ENCODE results near the gene FXYD6. TPM values are rescaled to one million over a fixed set of nuclear protein-coding genes. Genes with fewer than 3 reads are reported as not detected.

FXYD6 gene
- total RNA-seq, 3 donors from 2014 or later, result 10.2 to 246 (median 15.9) TPM

GRCh38 chr11:117901601-117902000 lies 25.1 kb upstream of the FXYD6 start:
- TF ChIP-seq, protein P1, sequence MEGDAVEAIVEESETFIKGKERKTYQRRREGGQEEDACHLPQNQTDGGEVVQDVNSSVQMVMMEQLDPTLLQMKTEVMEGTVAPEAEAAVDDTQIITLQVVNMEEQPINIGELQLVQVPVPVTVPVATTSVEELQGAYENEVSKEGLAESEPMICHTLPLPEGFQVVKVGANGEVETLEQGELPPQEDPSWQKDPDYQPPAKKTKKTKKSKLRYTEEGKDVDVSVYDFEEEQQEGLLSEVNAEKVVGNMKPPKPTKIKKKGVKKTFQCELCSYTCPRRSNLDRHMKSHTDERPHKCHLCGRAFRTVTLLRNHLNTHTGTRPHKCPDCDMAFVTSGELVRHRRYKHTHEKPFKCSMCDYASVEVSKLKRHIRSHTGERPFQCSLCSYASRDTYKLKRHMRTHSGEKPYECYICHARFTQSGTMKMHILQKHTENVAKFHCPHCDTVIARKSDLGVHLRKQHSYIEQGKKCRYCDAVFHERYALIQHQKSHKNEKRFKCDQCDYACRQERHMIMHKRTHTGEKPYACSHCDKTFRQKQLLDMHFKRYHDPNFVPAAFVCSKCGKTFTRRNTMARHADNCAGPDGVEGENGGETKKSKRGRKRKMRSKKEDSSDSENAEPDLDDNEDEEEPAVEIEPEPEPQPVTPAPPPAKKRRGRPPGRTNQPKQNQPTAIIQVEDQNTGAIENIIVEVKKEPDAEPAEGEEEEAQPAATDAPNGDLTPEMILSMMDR (IDR thresholded peaks at IDR 0.05), result no peak
- Histone ChIP-seq H3K36me3 (ENCODE audit: low read depth) (no peaks in the 10 kb centered on the region), H3K9me3 (no peaks in the 10 kb centered on the region), H3K4me3 (no peak overlapping the region), H3K4me1 (ENCODE audit: low read depth) (no peaks in the 10 kb centered on the region)
- DNase-seq (no peak), ATAC-seq (no peak)
- intact Hi-C loops (cut with DNase I, micrococcal nuclease), result no loop called here

- no peak for ATAC-seq
- Histone ChIP-seq H3K36me3 (ENCODE audit: low read depth) (no peaks in the 10 kb centered on the region), H3K4me1 (ENCODE audit: low read depth) (no peaks in the 10 kb centered on the region), H3K9me3 (no peaks in the 10 kb centered on the region), H3K4me3 (no peak overlapping the region)
- intact Hi-C loops (cut with DNase I, micrococcal nuclease), result no loop called here
- DNase-seq, result no peak
- TF ChIP-seq, protein P1 (IDR thresholded peaks at IDR 0.05), result no peak
These were observed 24.4 kb upstream of the FXYD6 start for GRCh38 chr11:117900720-117901440.

DNA sequence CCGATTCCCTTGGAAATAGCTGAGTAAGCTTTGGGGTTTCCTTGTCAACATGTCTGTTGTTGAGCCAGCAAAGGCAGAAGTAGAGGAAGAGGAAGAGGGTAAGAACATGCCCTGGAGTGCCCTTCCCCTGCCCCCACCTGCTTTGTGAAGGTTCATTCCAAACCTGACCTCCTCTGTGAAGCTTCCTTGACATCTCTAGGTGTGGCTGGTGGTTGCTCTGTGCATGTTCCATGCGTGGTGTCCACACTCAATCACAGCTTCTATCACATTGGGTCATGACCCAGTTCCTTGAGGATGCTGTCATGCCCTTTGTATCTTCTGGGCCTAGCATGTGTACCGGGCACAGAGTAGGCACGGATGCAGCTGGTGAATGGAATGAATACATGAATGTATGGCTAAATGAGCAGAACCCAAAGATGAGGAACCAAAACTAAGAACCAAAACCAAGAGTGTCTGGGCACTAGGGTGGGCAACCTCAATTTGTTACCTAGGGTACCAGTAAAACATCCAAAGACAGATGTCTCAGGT lies 23.7 kb upstream of the FXYD6 start:
- ATAC-seq, result peak; percentile 28
- H3K4me1 ChIP-seq (ENCODE audit: low read depth), result no peaks in the 10 kb centered on the region
- intact Hi-C loops (cut with DNase I, micrococcal nuclease), result no loop called here
- H3K4me3 ChIP-seq, result no peak overlapping the region
- TF ChIP-seq, protein P1 (IDR thresholded peaks at IDR 0.05), result no peak
- H3K36me3 ChIP-seq (ENCODE audit: low read depth), result no peaks in the 10 kb centered on the region
- H3K9me3 ChIP-seq, result no peaks in the 10 kb centered on the region
- no peak for DNase-seq

DNA sequence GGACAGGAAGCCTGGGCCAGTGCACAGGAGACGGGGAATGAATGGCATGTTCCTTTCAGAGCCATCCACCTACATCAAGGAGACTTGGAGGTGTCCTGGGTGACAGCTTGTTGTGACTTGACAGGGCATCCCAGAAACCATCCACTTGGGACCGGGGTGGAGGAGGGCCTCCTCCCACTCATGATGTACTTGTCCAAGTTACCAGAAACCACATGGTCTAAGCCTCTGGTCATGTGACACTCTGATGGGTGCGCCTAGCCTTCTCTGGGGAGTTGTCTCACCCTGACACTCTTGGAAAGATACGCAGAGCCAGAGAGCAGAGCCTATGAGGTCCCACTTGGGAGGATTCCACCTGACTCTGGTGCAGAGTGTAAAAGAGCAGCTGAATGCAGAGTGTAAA lies 21.6 kb upstream of the FXYD6 start:
- Histone ChIP-seq H3K9me3 (no peaks in the 10 kb centered on the region), H3K4me1 (ENCODE audit: low read depth) (no peaks in the 10 kb centered on the region), H3K36me3 (ENCODE audit: low read depth) (no peaks in the 10 kb centered on the region), H3K4me3 (no peak overlapping the region)
- intact Hi-C loops (cut with DNase I, micrococcal nuclease), result no loop called here
- DNase-seq (no peak), ATAC-seq (no peak)
- TF ChIP-seq, protein P1 (IDR thresholded peaks at IDR 0.05), result no peak

DNA sequence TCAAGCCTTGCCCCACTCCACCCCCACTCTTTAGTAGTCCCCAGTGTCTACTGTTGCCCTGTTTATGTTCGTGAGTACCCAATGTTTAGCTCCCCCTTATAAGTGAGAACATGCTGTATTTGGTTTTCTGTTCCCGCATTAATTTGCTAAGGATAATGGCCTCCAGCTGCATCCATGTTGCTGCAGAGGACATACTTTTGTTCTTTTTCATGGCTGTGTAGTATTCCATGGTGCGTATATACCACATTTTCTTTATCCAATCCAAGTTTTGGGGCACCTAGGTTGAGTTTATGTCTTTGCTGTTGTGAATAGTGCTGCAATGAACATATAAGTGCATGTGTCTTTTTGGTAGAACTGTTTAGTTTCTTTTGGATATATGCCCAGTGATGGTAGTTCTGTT lies 16.2 kb upstream of the FXYD6 start:
- no peak for DNase-seq
- ATAC-seq, result no peak
- no peaks in the 10 kb centered on the region for H3K4me1 ChIP-seq (ENCODE audit: low read depth)
- intact Hi-C loops (cut with DNase I, micrococcal nuclease), result no loop called here
- TF ChIP-seq, protein P1 (IDR thresholded peaks at IDR 0.05), result no peak
- no peaks in the 10 kb centered on the region for H3K9me3 ChIP-seq
- no peak overlapping the region for H3K4me3 ChIP-seq
- no peaks in the 10 kb centered on the region for H3K36me3 ChIP-seq (ENCODE audit: low read depth)

Measured in mucosa of descending colon (tissue), 3 donors.